ENCODE data around the gene LRRC75A. TPM values are rescaled to one million over a fixed set of nuclear protein-coding genes. Genes with fewer than 3 reads are reported as not detected.

Gene LRRC75A
- total and polyA plus RNA-seq, 2 of the 8 experiments (the other 6 are each of a cell fraction or from before 2014, with no cell fraction given), result 9.7 to 9.9 TPM

GRCh38 chr17:16438557-16439302 lies 53.3 kb downstream of the LRRC75A start (continued):
- TF ChIP-seq HDAC6 (IDR thresholded peaks at IDR 0.05; ENCODE audit: low read depth, low read length), result no peak
- TF ChIP-seq CEBPB (IDR thresholded peaks at IDR 0.05; ENCODE audit: low read depth, low read length), result 0 out of 2 replicates have a peak, but pooled peaks have one; percentile 15
- no peak for TF ChIP-seq CBX8 (IDR thresholded peaks at IDR 0.05; ENCODE audit: borderline replicate concordance, low read depth, low read length)
- TF ChIP-seq POU5F1 (IDR thresholded peaks at IDR 0.05; ENCODE audit: low read depth, low read length), result no peak
- TF ChIP-seq CTBP2 (IDR thresholded peaks at IDR 0.05; ENCODE audit: borderline replicate concordance, insufficient read depth, insufficient read length, low read length), result no peak
- TF ChIP-seq MAFK (IDR thresholded peaks at IDR 0.05; ENCODE audit: low read depth, low read length), result no peak
- no peak for TF ChIP-seq BCL11A (IDR thresholded peaks at IDR 0.05; ENCODE audit: low read depth in 2 of 2, low read length in 2 of 2)
- TF ChIP-seq CBX5 (IDR thresholded peaks at IDR 0.05; ENCODE audit: low read depth, low read length), result no peak
- peak in 1 of 2 experiments; percentile 99; a peak in 2 of 3 replicates for TF ChIP-seq EP300 (IDR thresholded peaks at IDR 0.05; ENCODE audit: borderline replicate concordance in 1 of 2, low read depth in 2 of 2, low read length in 2 of 2)
- TF ChIP-seq BACH1 (IDR thresholded peaks at IDR 0.05; ENCODE audit: low read length), result peak; percentile 76
- peak; percentile 52 for TF ChIP-seq SIX5 (IDR thresholded peaks at IDR 0.05; ENCODE audit: low read depth, low read length)
- TF ChIP-seq TBP (IDR thresholded peaks at IDR 0.05; ENCODE audit: low read depth, low read length), result peak; percentile 98
- peak; percentile 87 for TF ChIP-seq GTF2F1 (IDR thresholded peaks at IDR 0.05; ENCODE audit: borderline replicate concordance, low read depth, low read length)

Measured in H1 (cell line).